A204.1 (cell line): Measurements from ENCODE around the gene CCDC83.
"Not testable (repeated sequence)": the region's sequence is repeated elsewhere in the genome, so short reads cannot be mapped to it uniquely, and the experiment has no call there.

Experiments used
- FAIRE-seq: peaks from 2 replicates; lab custom pipeline; 2012; peaks lifted over from hg19 to GRCh38; lab: Jason Lieb, UNC

CCDC83 gene

DNA sequence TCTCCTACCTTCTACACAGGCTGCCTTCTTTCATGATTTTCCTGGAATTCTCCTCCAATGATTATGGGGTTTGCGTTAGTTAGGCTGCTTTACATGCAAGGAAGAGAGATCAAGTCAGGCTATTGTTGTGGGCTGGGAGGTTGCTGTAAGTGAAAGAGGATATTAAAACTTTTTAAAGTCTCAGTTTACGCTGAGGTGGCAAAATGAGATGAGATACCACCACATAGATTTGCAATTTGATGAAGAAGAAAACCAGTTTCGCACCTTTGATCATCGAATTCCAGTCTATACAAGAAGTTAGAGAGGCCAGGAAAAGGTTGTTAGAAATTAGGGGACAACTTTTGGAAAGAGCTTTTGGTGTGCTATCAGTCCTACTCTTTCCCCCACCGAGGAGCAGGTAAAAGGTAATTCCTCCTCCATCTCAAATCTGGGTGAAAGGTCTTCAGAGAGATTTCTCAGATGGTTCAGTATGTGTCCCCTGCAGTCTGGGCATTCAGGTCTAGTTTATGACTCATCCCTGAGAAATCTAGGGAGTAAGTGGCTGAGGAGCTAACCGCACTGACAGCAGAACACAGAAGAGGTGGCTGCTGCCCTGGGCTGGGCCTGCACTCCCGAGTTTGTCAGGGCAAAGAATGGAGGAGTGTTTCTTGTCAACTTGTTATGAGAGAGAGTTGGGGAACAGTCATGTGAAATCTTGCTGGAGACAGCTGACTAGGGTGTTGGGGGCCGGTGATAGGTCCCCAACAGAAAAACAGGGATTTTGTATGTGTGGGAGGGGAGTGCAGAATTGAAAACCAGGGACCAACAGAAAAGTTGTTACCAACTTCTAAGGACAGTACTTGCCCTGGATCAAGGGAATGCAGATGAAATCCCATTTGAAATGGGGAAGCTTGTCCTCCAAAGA, 34.7 kb downstream of the CCDC83 start:
- FAIRE-seq: no peak

GRCh38 chr11:85893395-85893794, 38.2 kb downstream of the CCDC83 start:
- FAIRE-seq: no peak

- FAIRE-seq: no peak
Observed at GRCh38 chr11:85896876-85897275, 41.7 kb downstream of the CCDC83 start.

- no peak for FAIRE-seq
Observed at GRCh38 chr11:85898456-85898855, 43.3 kb downstream of the CCDC83 start.

DNA sequence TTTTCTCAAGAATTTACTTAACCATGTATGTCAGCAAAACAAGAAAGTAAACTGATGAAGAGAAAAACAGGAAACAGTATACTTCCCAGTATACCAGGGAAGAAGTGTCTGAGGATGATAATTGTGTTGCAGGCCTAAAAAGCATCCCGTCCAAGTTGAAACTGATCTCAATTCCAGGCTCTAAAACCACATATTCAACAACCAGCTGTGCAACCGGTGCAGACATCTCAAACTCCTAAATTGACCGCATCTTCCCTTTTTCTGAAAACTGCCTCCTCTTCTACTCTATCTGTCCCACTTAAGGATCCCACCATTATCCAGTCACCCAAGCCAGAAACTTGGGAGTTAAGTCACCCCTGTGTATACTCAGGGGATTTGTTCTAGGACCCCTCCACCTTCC, 47.2 kb downstream of the CCDC83 start:
- FAIRE-seq: no peak

DNA sequence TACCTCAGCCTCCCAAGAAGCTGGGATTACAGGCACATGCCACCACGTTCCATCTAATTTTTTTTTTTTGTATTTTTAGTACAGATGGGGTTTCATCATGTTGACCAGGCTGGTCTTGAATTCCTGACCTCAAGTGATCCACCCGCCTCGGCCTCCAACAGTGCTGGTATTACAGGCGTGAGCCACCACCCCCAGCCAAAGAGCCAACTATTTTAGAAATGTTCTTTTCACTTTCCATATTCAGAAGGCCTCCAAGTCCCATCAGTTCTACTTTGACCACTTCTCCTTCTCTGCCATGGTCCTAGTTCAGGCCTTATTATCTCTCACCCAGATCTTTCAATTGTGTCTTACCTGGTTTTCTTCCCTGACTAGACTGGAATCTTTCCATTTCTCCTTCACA, 48.2 kb downstream of the CCDC83 start:
- no peak for FAIRE-seq

GRCh38 chr11:85903811-85904210, 48.6 kb downstream of the CCDC83 start:
- FAIRE-seq: no peak

DNA sequence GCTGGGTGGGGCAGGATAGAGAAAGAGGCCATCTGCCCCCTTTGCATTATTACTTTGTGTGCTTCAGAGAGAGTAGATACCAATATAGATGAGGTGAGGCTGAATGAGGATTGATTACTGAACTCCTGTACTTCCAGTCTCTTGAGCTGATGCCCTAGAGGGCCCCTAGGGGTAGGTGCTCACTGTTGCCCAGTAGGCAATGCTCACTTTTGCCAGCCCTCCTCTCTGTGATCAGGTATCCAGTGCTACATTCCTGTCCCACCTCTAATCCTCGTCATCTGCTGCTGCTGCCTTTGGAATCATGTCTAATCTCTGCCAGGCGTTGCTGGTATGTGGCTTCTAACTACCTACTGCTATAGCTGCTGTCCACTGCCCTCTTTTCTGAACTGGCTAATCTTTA, 57.2 kb downstream of the CCDC83 start:
- no peak for FAIRE-seq

DNA sequence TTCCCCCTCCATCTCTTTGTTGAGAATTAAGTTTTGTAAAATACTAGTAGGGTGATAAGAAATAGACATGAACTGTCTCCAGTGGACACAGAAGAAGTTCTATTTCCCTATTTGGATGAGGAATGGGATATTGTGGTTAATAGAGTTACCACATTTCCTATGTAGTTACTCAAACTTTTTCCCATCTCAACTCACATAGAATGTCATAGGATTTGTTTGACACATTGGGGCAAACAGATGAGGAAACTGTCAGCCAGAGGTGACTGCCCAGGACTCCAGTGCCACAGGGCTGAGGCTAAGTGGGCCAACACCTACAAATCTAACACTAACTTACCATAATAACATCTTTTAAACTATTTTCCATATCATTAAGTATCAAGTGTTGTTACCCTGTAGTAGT, 58.3 kb downstream of the CCDC83 start:
- FAIRE-seq: no peak

DNA sequence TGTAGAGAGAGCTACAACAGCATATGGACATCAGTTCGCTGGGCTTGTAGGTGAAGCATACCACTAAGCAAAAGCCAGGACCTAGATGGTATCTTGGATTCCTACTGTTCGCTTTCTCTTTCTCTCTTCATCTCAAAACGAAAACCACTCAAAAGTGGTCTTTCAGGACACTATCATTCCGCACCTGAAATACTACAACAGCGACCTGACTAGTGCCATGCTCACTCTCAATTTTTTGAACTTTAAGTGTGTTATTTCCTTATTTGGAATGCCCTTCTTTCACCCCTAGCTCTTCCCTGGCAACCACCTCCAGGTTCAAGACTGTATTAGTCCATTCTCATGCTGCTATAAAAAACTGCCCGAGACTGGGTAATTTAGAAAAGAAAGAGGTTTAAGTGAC, 59.2 kb downstream of the CCDC83 start:
- no peak for FAIRE-seq

GRCh38 chr11:85918910-85919794, 64.0 kb downstream of the CCDC83 start:
- FAIRE-seq: no peak

DNA sequence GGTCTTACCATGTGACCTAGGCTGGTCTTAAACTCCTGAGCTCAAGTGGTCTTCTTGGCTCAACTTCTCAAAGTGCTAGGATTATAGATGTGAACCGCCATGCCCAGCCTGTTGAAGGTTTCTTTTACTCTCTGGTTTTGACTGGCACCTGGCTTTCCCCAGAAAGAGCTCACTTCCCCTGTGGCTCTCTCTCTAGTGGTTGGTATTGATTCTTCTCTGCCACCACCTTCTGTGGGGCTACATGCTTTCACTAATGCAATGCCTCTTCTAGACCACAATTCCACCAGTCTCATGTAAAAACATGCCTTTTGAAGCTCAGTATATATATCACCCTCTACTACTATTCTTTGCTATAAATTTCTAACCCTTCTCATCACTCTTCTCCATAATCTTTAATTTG, 67.2 kb downstream of the CCDC83 start:
- no peak for FAIRE-seq

GRCh38 chr11:85923455-85923854, 68.3 kb downstream of the CCDC83 start:
- no peak for FAIRE-seq

- FAIRE-seq: not testable (repeated sequence)
Observed at GRCh38 chr11:85926653-85927214, 71.6 kb downstream of the CCDC83 start.

DNA sequence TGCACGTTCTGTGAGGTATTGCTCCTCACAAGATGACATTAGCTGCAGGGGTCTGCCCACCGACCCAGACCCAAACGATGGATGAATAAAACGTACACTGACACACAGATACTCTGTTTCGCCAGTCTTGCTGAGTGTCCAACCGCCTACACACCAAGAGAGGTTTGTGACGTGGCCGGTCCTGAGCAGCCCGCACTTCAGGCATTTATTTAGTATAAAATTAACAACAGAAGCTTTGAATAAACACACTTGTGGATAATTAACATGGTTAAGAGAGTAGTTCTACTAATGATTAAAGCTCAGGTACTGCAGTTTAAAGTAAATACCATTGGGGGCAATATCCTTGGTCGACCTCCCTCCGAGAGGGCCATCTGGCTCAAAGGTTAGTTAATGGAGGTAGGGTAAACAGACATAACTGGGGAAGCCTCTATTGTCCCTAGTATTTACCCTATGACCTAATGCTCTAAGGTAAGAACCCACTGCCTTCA, 75.7 kb downstream of the CCDC83 start:
- no peak for FAIRE-seq

DNA sequence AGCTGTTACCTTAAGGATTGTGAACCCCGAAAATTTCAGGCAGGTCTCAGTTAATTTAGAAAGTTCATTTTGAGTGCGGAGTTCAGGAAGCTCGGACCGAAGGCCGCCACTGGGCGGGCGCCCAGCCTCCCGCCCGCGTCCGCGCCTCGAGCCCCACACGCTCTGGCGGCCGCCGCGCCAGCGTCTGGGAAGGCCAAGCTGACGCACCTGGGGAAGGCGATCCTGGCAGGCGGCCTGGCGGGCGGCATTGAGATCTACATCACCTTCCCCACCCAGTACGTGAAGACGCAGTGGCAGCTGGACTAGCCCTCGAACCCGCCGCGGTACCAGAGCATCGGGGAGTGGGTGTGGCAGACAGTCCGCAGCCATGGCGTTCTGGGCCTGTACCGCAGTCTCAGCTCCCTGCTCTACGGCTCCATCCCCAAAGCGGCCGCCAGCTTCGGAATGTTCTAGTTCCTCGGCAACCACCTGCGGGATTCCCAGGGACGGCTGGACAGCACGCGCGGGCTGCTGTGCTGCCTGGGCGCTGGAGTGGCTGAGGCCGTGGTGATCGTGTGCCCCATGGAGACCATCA, 79.5 kb downstream of the CCDC83 start:
- no peak for FAIRE-seq

DNA sequence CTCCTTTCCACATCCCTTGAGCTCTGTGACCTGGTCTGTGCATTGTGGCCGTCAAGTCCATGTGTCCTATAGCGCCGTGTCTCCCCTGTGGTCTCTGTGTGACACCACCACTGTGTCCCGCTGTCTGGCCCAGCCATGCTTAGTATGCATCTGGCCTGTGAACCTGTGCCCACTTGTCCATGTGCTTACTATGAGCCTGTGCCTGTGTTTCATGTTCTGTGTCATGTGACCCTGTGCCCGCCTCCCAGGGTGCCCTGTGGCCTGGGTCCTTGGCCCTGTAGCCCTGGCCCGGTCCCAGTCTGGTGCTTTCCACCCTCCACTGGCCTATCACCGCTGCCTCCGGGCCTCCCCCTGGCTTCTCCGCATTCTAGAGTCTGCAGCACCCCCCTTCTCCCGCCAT, 80.6 kb downstream of the CCDC83 start:
- FAIRE-seq: no peak

DNA sequence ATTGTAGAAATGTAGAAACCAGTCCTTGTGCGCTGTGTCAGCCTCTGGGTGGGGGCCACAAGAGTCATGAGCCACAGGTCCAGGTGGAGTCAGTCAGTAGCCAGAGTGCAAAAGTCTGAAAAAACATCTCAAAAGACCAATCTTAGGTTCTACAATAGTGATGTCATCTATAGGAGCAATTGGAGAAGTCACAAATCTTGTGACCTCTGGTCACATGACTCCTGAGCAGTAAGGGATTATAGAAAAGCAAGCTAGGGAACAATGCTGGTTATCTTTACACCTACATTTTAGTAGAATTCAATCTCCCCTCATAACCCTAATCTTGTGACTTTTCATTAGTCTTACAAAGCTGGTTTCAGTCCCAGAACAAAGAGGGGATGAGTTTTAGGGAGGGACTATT, 82.7 kb downstream of the CCDC83 start:
- FAIRE-seq: no peak

- no peak for FAIRE-seq
Observed at GRCh38 chr11:85939099-85940015, 84.2 kb downstream of the CCDC83 start.

- FAIRE-seq: no peak
Observed at GRCh38 chr11:85941380-85941973, 86.3 kb downstream of the CCDC83 start.

DNA sequence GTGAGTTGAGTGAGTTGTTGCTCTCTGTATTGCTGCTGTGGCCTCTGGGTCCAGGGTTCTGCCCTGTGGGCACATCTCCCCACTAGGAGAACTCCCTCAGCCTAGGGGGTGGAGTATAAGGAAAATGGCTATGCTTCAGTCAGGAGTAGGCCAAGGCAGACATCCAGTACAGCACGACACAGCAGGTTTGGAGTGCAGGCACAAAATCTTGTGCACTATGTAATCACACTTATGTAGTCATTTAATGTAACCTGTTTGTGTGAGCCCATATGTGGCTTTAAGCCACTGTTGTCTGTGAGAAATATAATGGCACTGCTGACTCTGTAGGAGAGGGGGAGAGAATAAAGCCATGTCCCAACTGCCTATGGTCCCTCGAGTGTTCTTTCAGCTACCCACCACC, 90.1 kb downstream of the CCDC83 start:
- FAIRE-seq: no peak
